SK-N-SH (cell line): ENCODE data around the gene CD276. TPM values are rescaled to one million over a fixed set of nuclear protein-coding genes. Genes with fewer than 3 reads are reported as not detected.

Experiments
- CTCF ChIA-PET: fragments of 300-600, 350-600 bp; formaldehyde crosslinking; extraction: SDS; loops from one replicate; lab custom pipeline; 2021; lab: Yijun Ruan, JAX
- POLR2A ChIA-PET: fragments of 350-600 bp; sonication (Branson Sonifier 250); formaldehyde crosslinking; extraction: SDS; loops from one replicate; lab custom pipeline; 2020; ENCODE audit warnings: antibody characterized with exemption, inconsistent platforms; lab: Yijun Ruan, JAX
- DNase-seq: peaks from one replicate; pipeline ENCODE4 v3.0.0; 2012
- H2AFZ ChIP-seq: fragments of 200-600 bp; sonication (generic); 2 replicates; pipeline ENCODE4 v1.8.1; 2016; ENCODE audit warnings: antibody characterized with exemption, mild to moderate bottlenecking, low read depth
- H3F3A ChIP-seq: fragments of 200-600 bp; sonication (generic); replicated peaks from 2 replicates; pipeline ENCODE3; 2016; ENCODE audit warnings: antibody characterized with exemption, mild to moderate bottlenecking; ENCODE audit not compliant: insufficient read depth
- H3K27ac ChIP-seq, 2 experiments: fragments of 200-500 bp in 1 of 2; fragments of 200-600 bp in 1 of 2; sonication (Bioruptor generic) in 1 of 2; sonication (generic), shearing (Covaris generic) in 1 of 2; 2 replicates each; pipeline versions ENCODE4 v1.5.1 to v1.6.1; 2014 to 2016; ENCODE audit warnings: low read depth in 2 of 2, inconsistent platforms in 1 of 2, low read length in 1 of 2, mild to moderate bottlenecking in 1 of 2, mixed read lengths in 1 of 2
- H3K27me3 ChIP-seq: fragments of 200-600 bp; sonication (generic), shearing (Covaris generic); 2 replicates; pipeline ENCODE4 v1.6.1; 2016; ENCODE audit warnings: mixed run types; ENCODE audit not compliant: insufficient read depth
- H3K36me3 ChIP-seq, 2 experiments: fragments of 200-500 bp in 1 of 2; fragments of 200-600 bp in 1 of 2; sonication (Bioruptor generic) in 1 of 2; sonication (generic) in 1 of 2; replicated peaks in 1 of 2; 2 replicates each; pipeline versions ENCODE3 to v1.5.1; 2014 to 2016; ENCODE audit warnings: low read length in 1 of 2, mild to moderate bottlenecking in 1 of 2; ENCODE audit not compliant: insufficient read depth in 2 of 2, control insufficient read depth in 1 of 2
- H3K4me1 ChIP-seq, 2 experiments: fragments of 200-500 bp in 1 of 2; fragments of 200-600 bp in 1 of 2; sonication (Bioruptor generic) in 1 of 2; sonication (generic), shearing (Covaris generic) in 1 of 2; 2 replicates each; pipeline versions ENCODE4 v1.5.1 to v1.6.1; 2014 to 2016; ENCODE audit warnings: low read depth in 1 of 2, low read length in 1 of 2, mixed run types in 1 of 2; ENCODE audit not compliant: insufficient read depth in 2 of 2, control insufficient read depth in 1 of 2
- H3K4me2 ChIP-seq: fragments of 200-600 bp; sonication (generic), shearing (Covaris generic); 2 replicates; pipeline ENCODE4 v1.6.1; 2017; ENCODE audit warnings: mixed run types
- H3K4me3 ChIP-seq, 2 experiments: fragments of 200-500 bp in 1 of 2; fragments of 200-600 bp in 1 of 2; sonication (Bioruptor generic) in 1 of 2; sonication (generic), shearing (Covaris generic) in 1 of 2; 2 replicates each; pipeline versions ENCODE4 v1.5.1 to v1.8.1; 2014 to 2016; ENCODE audit warnings: low read depth in 2 of 2, inconsistent platforms in 1 of 2, low read length in 1 of 2, mild to moderate bottlenecking in 1 of 2, mixed read lengths in 1 of 2, moderate library complexity in 1 of 2
- H3K79me2 ChIP-seq: fragments of 200-600 bp; sonication (generic); 2 replicates; pipeline ENCODE4 v1.8.1; 2017; ENCODE audit warnings: mild to moderate bottlenecking; ENCODE audit not compliant: insufficient read depth
- H3K9ac ChIP-seq: fragments of 200-600 bp; sonication (generic); 2 replicates; pipeline ENCODE4 v1.6.1; 2017; ENCODE audit warnings: mixed run types
- H3K9me2 ChIP-seq: fragments of 200-600 bp; sonication (generic); 2 replicates; pipeline ENCODE4 v1.6.1; 2017; ENCODE audit warnings: mixed run types
- H3K9me3 ChIP-seq: fragments of 200-600 bp; sonication (generic); 2 replicates; pipeline ENCODE4 v1.6.1; 2017; ENCODE audit warnings: mixed run types, mild to moderate bottlenecking, moderate library complexity
- H4K20me1 ChIP-seq: fragments of 200-600 bp; sonication (generic); 2 replicates; pipeline ENCODE4 v1.6.1; 2017; ENCODE audit warnings: mild to moderate bottlenecking, mixed run types; ENCODE audit not compliant: insufficient read depth
- ELF1 ChIP-seq: IDR thresholded peaks from 2 replicates; pipeline ENCODE4 v1.4.0; 2012
- EZH2phosphoT487 ChIP-seq: fragments of 200-600 bp; sonication (generic); IDR thresholded peaks from 2 replicates; pipeline ENCODE4 v1.6.1; 2017; ENCODE audit warnings: low read depth, mixed run types, mild to moderate bottlenecking, antibody characterized with exemption, moderate library complexity, borderline replicate concordance
- FOXM1 ChIP-seq: IDR thresholded peaks from 2 replicates; pipeline ENCODE4 v1.4.0; 2012; ENCODE audit warnings: low read depth, mild to moderate bottlenecking
- JUND ChIP-seq: IDR thresholded peaks from 2 replicates; pipeline ENCODE4 v1.4.0; 2012
- MAX ChIP-seq: IDR thresholded peaks from 2 replicates; pipeline ENCODE4 v1.4.0; 2012; ENCODE audit warnings: low read depth
- NFIC ChIP-seq: IDR thresholded peaks from 2 replicates; pipeline ENCODE4 v1.4.0; 2012; ENCODE audit warnings: borderline replicate concordance
- NRF1 ChIP-seq: IDR thresholded peaks from 2 replicates; pipeline ENCODE4 v1.6.1; 2012; ENCODE audit warnings: low read depth, mild to moderate bottlenecking, low read length
- RAD21 ChIP-seq: IDR thresholded peaks from 2 replicates; pipeline ENCODE4 v1.6.1; 2012; ENCODE audit warnings: mild to moderate bottlenecking, low read length
- REST ChIP-seq: IDR thresholded peaks from 2 replicates; pipeline ENCODE4 v1.6.1; 2012; ENCODE audit warnings: mild to moderate bottlenecking, low read depth, low read length, moderate library complexity
- RXRA ChIP-seq: IDR thresholded peaks from 2 replicates; pipeline ENCODE4 v1.4.0; 2012; ENCODE audit warnings: low read depth, mild to moderate bottlenecking, borderline replicate concordance
- SIN3A ChIP-seq: IDR thresholded peaks from 2 replicates; pipeline ENCODE4 v1.6.1; 2012; ENCODE audit warnings: low read depth, mild to moderate bottlenecking, low read length, moderate library complexity, borderline replicate concordance
- SMC3 ChIP-seq: IDR thresholded peaks from 2 replicates; pipeline ENCODE4 v1.6.1; 2012; ENCODE audit warnings: low read depth, low read length, improper control_type of control experiment
- TCF12 ChIP-seq: IDR thresholded peaks from 2 replicates; pipeline ENCODE4 v1.4.0; 2012
- YY1 ChIP-seq: IDR thresholded peaks from 2 replicates; pipeline ENCODE4 v1.4.0; 2012; ENCODE audit warnings: low read depth, mild to moderate bottlenecking
- WGBS: methylation state at CpG from one replicate; pipeline ENCODE4 v1.1.6; 2017; ENCODE audit warnings: low lambda C conversion rate; 5-methylcytosine and 5-hydroxymethylcytosine counted together
- polyA plus RNA-seq, 3 experiments: library from polyadenylated mRNA; depleted of rRNA; stranded (reverse); fragments of >200 nt; gene quantifications; 2 replicates each; pipeline ENCODE4 v1.2.3, GENCODE V29; 2012

Gene CD276
- polyA plus RNA-seq, 1 of the 3 experiments (the other 2 are of a cell fraction), result 86.2 TPM

GRCh38 chr15:73699249-73700040, 15.3 kb downstream of the CD276 start:
- WGBS, result 80% methylated on average over 7 of the region's 14 CpGs

More at GRCh38 chr15:73699249-73700040, 15.3 kb downstream of the CD276 start:
- Histone ChIP-seq H3K27me3 (no peaks in the 10 kb centered on the region), H3K9me2 (no peaks in the 10 kb centered on the region), H3K79me2 (peaks cover 74% of the 10 kb centered on the region), H3K36me3 (peaks cover 0 to 12% of the 10 kb centered on the region in 2 experiments), H4K20me1 (peaks cover 86% of the 10 kb centered on the region), H3K9ac (no peak overlapping the region), H3K4me3 (no peak overlapping the region), H2AFZ (no peak overlapping the region), H3F3A (peaks cover 20% of the 10 kb centered on the region), H3K27ac (no peak overlapping the region), H3K4me1 (peaks cover 9 to 20% of the 10 kb centered on the region in 2 experiments; a peak in 2 of 4 replicates), H3K9me3 (no peaks in the 10 kb centered on the region), H3K4me2 (no peak overlapping the region)
- POLR2A ChIA-PET, result no interaction called here
- no peak for DNase-seq
- TF ChIP-seq NRF1 (no peak), MAX (no peak), SIN3A (no peak), SMC3 (no peak), RXRA (no peak), FOXM1 (no peak), NFIC (no peak), EZH2phosphoT487 (no peak), TCF12 (no peak), REST (no peak), JUND (no peak), YY1 (no peak), RAD21 (no peak), ELF1 (no peak)
- CTCF ChIA-PET, result interaction anchor here (0.6 to 15.0 kb wide), 73 partner anchors 8 to 425 kb away, joined by 3 to 418 read pairs (median 4); partner anchors contain the start of genes CD276 and NPTN
